GM21447 (cell line): ENCODE data around the gene DGCR2.

Source experiments
- ATAC-seq: cut with Tn5 transposase; IDR thresholded peaks from one replicate; pipeline ENCODE4 v1.9.1; 2021; ENCODE audit not compliant: unreplicated experiment

The DGCR2 gene

GRCh38 chr22:19127329-19128008 is 5.3 kb upstream of the DGCR2 start:
- ATAC-seq = no peak

- ATAC-seq = no peak
Measured at GRCh38 chr22:19126309-19127273, 4.4 kb upstream of the DGCR2 start.

- no peak for ATAC-seq
Measured at GRCh38 chr22:19125474-19126308, 3.5 kb upstream of the DGCR2 start.

- no peak for ATAC-seq
Measured at GRCh38 chr22:19125011-19125410, 2.8 kb upstream of the DGCR2 start.

- ATAC-seq = no peak
Measured at GRCh38 chr22:19124377-19124776, 2.2 kb upstream of the DGCR2 start.

GRCh38 chr22:19123936-19124335 is 1.7 kb upstream of the DGCR2 start:
- no peak for ATAC-seq

- no peak for ATAC-seq
Measured at GRCh38 chr22:19122752-19123492, 710 bp upstream of the DGCR2 start.

- ATAC-seq = peak; percentile 13
Measured at GRCh38 chr22:19121631-19122142, 525 bp downstream of the DGCR2 start.

GRCh38 chr22:19120829-19121630 is 1.2 kb downstream of the DGCR2 start:
- ATAC-seq = no peak

- ATAC-seq = no peak
Measured at GRCh38 chr22:19119949-19120348, 2.3 kb downstream of the DGCR2 start.

- peak; percentile 40 for ATAC-seq
Measured at GRCh38 chr22:19118329-19118880, 3.8 kb downstream of the DGCR2 start.

- ATAC-seq = no peak
Measured at GRCh38 chr22:19117111-19117512, 5.1 kb downstream of the DGCR2 start.

- no peak for ATAC-seq
Measured at GRCh38 chr22:19115628-19116027, 6.6 kb downstream of the DGCR2 start.

GRCh38 chr22:19114984-19115552 is 7.1 kb downstream of the DGCR2 start:
- ATAC-seq = no peak

GRCh38 chr22:19113429-19113828 is 8.8 kb downstream of the DGCR2 start:
- ATAC-seq = no peak

GRCh38 chr22:19111584-19111983 is 10.6 kb downstream of the DGCR2 start:
- no peak for ATAC-seq

GRCh38 chr22:19111140-19111539 is 11.1 kb downstream of the DGCR2 start:
- ATAC-seq = no peak

GRCh38 chr22:19110646-19111045 is 11.6 kb downstream of the DGCR2 start:
- ATAC-seq = no peak

- no peak for ATAC-seq
Measured at GRCh38 chr22:19110064-19110458, 12.2 kb downstream of the DGCR2 start.
